DOHH2 (cell line): ENCODE data around the gene CFAP92.

Experiments
- H3F3A ChIP-seq: fragments of 200-600 bp; sonication (generic), shearing (Covaris generic); 2 replicates; pipeline ENCODE4 v1.6.0; 2016; ENCODE audit warnings: antibody characterized with exemption, mild to moderate bottlenecking; ENCODE audit not compliant: control insufficient read depth, insufficient read depth
- H3K27ac ChIP-seq: fragments of 200-600 bp; sonication (generic); 2 replicates; pipeline ENCODE4 v1.5.1; 2014; ENCODE audit warnings: low read depth, mild to moderate bottlenecking, low read length, moderate library complexity
- H3K27me3 ChIP-seq: fragments of 200-600 bp; sonication (generic); 2 replicates; pipeline ENCODE4 v1.6.1; 2014; ENCODE audit warnings: mild to moderate bottlenecking, low read length, mixed read lengths; ENCODE audit not compliant: control insufficient read depth
- H3K36me3 ChIP-seq: fragments of 200-600 bp; sonication (generic); 2 replicates; pipeline ENCODE4 v1.6.1; 2014; ENCODE audit warnings: mild to moderate bottlenecking, low read length, moderate library complexity, mixed read lengths; ENCODE audit not compliant: control insufficient read depth
- H3K4me1 ChIP-seq: fragments of 200-600 bp; sonication (generic); 2 replicates; pipeline ENCODE4 v1.6.1; 2014; ENCODE audit warnings: mild to moderate bottlenecking, low read length, mixed read lengths; ENCODE audit not compliant: control insufficient read depth
- H3K4me2 ChIP-seq: fragments of 200-600 bp; sonication (generic); 2 replicates; pipeline ENCODE4 v1.6.0; 2014; ENCODE audit warnings: mild to moderate bottlenecking, low read length, moderate library complexity
- H3K4me3 ChIP-seq: fragments of 200-600 bp; sonication (generic); 2 replicates; pipeline ENCODE4 v1.5.1; 2014; ENCODE audit warnings: mild to moderate bottlenecking, low read length, mixed read lengths
- H3K79me2 ChIP-seq: fragments of 200-600 bp; sonication (generic); 2 replicates; pipeline ENCODE4 v1.6.1; 2014; ENCODE audit warnings: mild to moderate bottlenecking, low read length, mixed read lengths; ENCODE audit not compliant: control insufficient read depth
- H3K9me2 ChIP-seq: fragments of 200-600 bp; sonication (generic); replicated peaks from 2 replicates; pipeline ENCODE4 v1.6.1; 2014; ENCODE audit warnings: mild to moderate bottlenecking, low read length, mixed read lengths; ENCODE audit not compliant: control insufficient read depth
- H3K9me3 ChIP-seq: fragments of 200-600 bp; sonication (generic); 2 replicates; pipeline ENCODE4 v1.6.1; 2014; ENCODE audit warnings: antibody characterized with exemption, low read length, mixed read lengths; ENCODE audit not compliant: control insufficient read depth, insufficient read depth
- H4K20me1 ChIP-seq: fragments of 200-600 bp; sonication (generic); 2 replicates; pipeline ENCODE4 v1.6.0; 2014; ENCODE audit warnings: low read depth, mild to moderate bottlenecking, antibody characterized with exemption, low read length, moderate library complexity; ENCODE audit not compliant: control insufficient read depth, insufficient read depth
- CTCF ChIP-seq: fragments of 200-600 bp; sonication (generic); IDR thresholded peaks from one replicate; pipeline ENCODE4 v1.5.1; 2014; ENCODE audit warnings: antibody characterized with exemption, mild to moderate bottlenecking, low read depth, low read length; ENCODE audit not compliant: poor library complexity, severe bottlenecking
- EZH2phosphoT487 ChIP-seq: fragments of 200-600 bp; sonication (generic); IDR thresholded peaks from 2 replicates; pipeline ENCODE4 v1.6.1; 2017; ENCODE audit warnings: borderline replicate concordance, mild to moderate bottlenecking, antibody characterized with exemption, low read length, moderate library complexity, mixed read lengths

The CFAP92 gene

GRCh38 chr3:128946411-128946810, 47.5 kb downstream of the CFAP92 start:
- Histone ChIP-seq H4K20me1 (no peaks in the 10 kb centered on the region), H3K79me2 (no peaks in the 10 kb centered on the region), H3F3A (no peaks in the 10 kb centered on the region), H3K27me3 (no peaks in the 10 kb centered on the region; the same call in 1 of the 2 replicates), H3K9me2 (no peaks in the 10 kb centered on the region), H3K9me3 (no peaks in the 10 kb centered on the region), H3K4me3 (no peak overlapping the region), H3K4me2 (no peak overlapping the region), H3K4me1 (no peaks in the 10 kb centered on the region), H3K36me3 (no peaks in the 10 kb centered on the region), H3K27ac (no peak overlapping the region)
- TF ChIP-seq CTCF = no peak
- no peak for TF ChIP-seq EZH2phosphoT487

DNA sequence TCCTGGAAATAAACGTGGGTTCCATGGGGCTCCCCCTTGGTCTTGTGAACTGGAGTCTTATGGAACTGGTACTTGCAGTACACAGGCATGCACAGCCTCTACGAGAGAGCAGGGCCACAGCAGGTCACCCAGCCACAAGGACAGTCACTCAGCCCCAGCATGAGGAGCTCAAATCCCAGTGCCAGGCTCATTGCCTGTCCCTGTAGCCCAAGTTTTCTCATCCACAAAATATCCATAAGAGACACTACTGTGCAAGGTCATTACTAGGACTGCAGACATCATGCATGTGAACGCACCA, 48.0 kb downstream of the CFAP92 start:
- no peaks in the 10 kb centered on the region for H3K36me3 ChIP-seq
- no peaks in the 10 kb centered on the region; the same call in 1 of the 2 replicates for H3K27me3 ChIP-seq
- H3K79me2 ChIP-seq = no peaks in the 10 kb centered on the region
- no peak overlapping the region for H3K27ac ChIP-seq
- H3F3A ChIP-seq = no peaks in the 10 kb centered on the region
- no peak for TF ChIP-seq CTCF
- TF ChIP-seq EZH2phosphoT487 = no peak
- H3K9me2 ChIP-seq = no peaks in the 10 kb centered on the region
- no peaks in the 10 kb centered on the region for H3K9me3 ChIP-seq
- no peak overlapping the region for H3K4me3 ChIP-seq
- H3K4me1 ChIP-seq = no peaks in the 10 kb centered on the region
- no peaks in the 10 kb centered on the region for H4K20me1 ChIP-seq
- no peak overlapping the region for H3K4me2 ChIP-seq

DNA sequence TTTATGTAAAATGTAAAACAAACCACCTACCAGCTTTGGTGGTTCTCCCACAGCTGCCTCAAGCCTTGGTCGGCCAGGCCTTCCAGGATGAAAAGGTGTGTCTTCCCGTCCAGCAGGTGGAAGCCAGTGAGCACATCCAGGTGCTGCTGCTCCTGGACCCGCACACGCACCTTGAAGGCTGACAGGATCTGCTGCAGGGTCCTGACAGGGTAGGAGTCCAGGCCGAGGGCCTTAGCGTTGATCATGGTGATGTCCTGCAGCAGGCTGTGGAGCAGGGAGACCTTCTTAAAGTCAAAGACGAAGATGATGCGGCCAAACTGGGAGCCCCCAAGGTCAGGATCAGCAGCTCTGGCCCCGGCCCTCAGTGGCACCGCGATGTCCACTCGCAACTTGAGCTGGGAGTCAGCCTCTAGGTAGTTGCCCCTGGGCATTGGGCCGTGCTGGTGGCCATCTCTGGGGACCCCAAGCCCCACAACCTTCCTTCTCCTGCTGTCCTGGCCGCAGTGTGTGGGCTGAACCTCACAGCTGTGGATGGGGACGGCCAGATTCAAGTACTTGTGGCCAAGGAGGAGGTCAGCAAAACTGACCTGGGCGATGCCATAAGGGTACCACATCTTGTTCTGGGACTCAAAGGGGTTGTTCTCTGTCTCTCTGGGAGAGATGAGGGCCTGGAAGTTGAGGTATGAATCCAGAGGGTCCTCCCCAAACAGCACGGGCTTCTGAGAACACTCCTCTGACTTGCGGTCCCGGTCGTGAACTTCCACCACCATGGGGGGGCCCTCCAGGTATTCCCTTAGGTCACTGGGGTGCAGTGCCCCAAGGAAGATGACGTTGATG, 48.6 kb downstream of the CFAP92 start:
- Histone ChIP-seq H3F3A (no peaks in the 10 kb centered on the region), H4K20me1 (no peaks in the 10 kb centered on the region), H3K27ac (no peak overlapping the region), H3K36me3 (no peaks in the 10 kb centered on the region), H3K4me1 (no peaks in the 10 kb centered on the region), H3K4me3 (no peak overlapping the region), H3K79me2 (no peaks in the 10 kb centered on the region), H3K27me3 (peaks cover 2% of the 10 kb centered on the region), H3K9me2 (no peaks in the 10 kb centered on the region), H3K4me2 (no peak overlapping the region), H3K9me3 (no peaks in the 10 kb centered on the region)
- TF ChIP-seq EZH2phosphoT487 (no peak), CTCF (no peak)
